Measurements from ENCODE around the gene SART3. TPM values are rescaled to one million over a fixed set of nuclear protein-coding genes. Genes with fewer than 3 reads are reported as not detected.

Gene SART3
- total and polyA plus RNA-seq, 10 of the 15 experiments (the other 5 are each of a cell fraction or from before 2014, with no cell fraction given): 8.8 to 179 (median 54.9) TPM

DNA sequence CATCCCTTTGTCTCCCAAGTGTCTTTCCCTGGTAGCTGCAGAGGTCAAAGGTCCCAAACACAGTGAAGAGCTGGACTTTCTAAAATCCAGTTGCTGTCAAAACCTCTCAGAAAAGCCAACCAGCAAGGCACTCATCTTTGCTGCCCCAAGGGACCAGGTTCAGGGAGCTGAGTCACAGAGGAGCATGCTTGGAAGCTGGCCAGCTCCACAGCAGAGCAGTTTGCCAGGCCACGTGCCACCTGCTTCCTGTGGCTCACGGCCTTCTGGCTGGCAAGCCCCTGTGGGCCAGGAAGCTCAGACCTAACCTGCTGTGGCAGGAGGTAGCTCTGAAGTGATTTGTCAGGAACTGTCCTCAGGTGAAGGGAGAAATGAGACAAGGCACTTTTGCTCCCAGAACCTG, 5.0 kb upstream of the SART3 start (continued):
- TF ChIP-seq ATF3 (IDR thresholded peaks at IDR 0.05; ENCODE audit: borderline replicate concordance, extremely low read depth, low read depth, low read length): no peak
- TF ChIP-seq NBN (IDR thresholded peaks at IDR 0.05): peak; percentile 62
- TF ChIP-seq MXI1 (IDR thresholded peaks at IDR 0.05; ENCODE audit: low read depth, low read length): peak; percentile 55; the same call in 1 of the 2 replicates
- TF ChIP-seq TAF1 (IDR thresholded peaks at IDR 0.05; ENCODE audit: borderline replicate concordance, low read depth, low read length): no peak
- TF ChIP-seq ZNF687 (IDR thresholded peaks at IDR 0.05): peak; percentile 100
- peak; percentile 88; the same call in 1 of the 2 replicates for TF ChIP-seq POLR2AphosphoS5 (IDR thresholded peaks at IDR 0.05; ENCODE audit: low read length)
- TF ChIP-seq MTA3 (IDR thresholded peaks at IDR 0.05; ENCODE audit: borderline replicate concordance, low read length): no peak
- TF ChIP-seq, protein P1, sequence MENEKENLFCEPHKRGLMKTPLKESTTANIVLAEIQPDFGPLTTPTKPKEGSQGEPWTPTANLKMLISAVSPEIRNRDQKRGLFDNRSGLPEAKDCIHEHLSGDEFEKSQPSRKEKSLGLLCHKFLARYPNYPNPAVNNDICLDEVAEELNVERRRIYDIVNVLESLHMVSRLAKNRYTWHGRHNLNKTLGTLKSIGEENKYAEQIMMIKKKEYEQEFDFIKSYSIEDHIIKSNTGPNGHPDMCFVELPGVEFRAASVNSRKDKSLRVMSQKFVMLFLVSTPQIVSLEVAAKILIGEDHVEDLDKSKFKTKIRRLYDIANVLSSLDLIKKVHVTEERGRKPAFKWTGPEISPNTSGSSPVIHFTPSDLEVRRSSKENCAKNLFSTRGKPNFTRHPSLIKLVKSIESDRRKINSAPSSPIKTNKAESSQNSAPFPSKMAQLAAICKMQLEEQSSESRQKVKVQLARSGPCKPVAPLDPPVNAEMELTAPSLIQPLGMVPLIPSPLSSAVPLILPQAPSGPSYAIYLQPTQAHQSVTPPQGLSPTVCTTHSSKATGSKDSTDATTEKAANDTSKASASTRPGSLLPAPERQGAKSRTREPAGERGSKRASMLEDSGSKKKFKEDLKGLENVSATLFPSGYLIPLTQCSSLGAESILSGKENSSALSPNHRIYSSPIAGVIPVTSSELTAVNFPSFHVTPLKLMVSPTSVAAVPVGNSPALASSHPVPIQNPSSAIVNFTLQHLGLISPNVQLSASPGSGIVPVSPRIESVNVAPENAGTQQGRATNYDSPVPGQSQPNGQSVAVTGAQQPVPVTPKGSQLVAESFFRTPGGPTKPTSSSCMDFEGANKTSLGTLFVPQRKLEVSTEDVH (IDR thresholded peaks at IDR 0.05; ENCODE audit: low read depth, partially characterized antibody): no peak
- no peak for TF ChIP-seq CREB1 (IDR thresholded peaks at IDR 0.05; ENCODE audit: low read depth)
- TF ChIP-seq CEBPB (IDR thresholded peaks at IDR 0.05; ENCODE audit: borderline replicate concordance in 1 of 2, low read depth in 2 of 2, low read length in 2 of 2): no peak
- no peak for TF ChIP-seq TCF12 (IDR thresholded peaks at IDR 0.05; ENCODE audit: low read depth, low read length)
- peak; percentile 72 to 87 for TF ChIP-seq IKZF2 (IDR thresholded peaks at IDR 0.05)
- TF ChIP-seq, protein P2, sequence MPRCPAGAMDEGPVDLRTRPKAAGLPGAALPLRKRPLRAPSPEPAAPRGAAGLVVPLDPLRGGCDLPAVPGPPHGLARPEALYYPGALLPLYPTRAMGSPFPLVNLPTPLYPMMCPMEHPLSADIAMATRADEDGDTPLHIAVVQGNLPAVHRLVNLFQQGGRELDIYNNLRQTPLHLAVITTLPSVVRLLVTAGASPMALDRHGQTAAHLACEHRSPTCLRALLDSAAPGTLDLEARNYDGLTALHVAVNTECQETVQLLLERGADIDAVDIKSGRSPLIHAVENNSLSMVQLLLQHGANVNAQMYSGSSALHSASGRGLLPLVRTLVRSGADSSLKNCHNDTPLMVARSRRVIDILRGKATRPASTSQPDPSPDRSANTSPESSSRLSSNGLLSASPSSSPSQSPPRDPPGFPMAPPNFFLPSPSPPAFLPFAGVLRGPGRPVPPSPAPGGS (IDR thresholded peaks at IDR 0.05; ENCODE audit: borderline replicate concordance, insufficient read depth, low read depth, low read length, poor library complexity, severe bottlenecking): no peak
- TF ChIP-seq SIN3A (IDR thresholded peaks at IDR 0.05; ENCODE audit: low read depth, low read length): no peak
- TF ChIP-seq ZNF384 (IDR thresholded peaks at IDR 0.05; ENCODE audit: borderline replicate concordance, low read depth, low read length): no peak
- peak; percentile 85 for TF ChIP-seq SMAD1 (IDR thresholded peaks at IDR 0.05; ENCODE audit: low read depth, partially characterized antibody)
- no peak for TF ChIP-seq RAD21 (IDR thresholded peaks at IDR 0.05; ENCODE audit: insufficient read depth, low read depth, low read length)

Measured in GM12878 (cell line).